ENCODE measurements around the gene GRAMD1B.

The GRAMD1B gene

GRCh38 chr11:123388640-123389039 lies 41.4 kb upstream of the GRAMD1B start:
- TF ChIP-seq CTCF (conservative IDR thresholded peaks at IDR 0.05) (no peak), ZFX (IDR thresholded peaks at IDR 0.05) (no peak)
- H3K27ac ChIP-seq = no peak overlapping the region

GRCh38 chr11:123390146-123390545 lies 39.9 kb upstream of the GRAMD1B start:
- TF ChIP-seq CTCF (conservative IDR thresholded peaks at IDR 0.05) = no peak
- no peak for TF ChIP-seq ZFX (IDR thresholded peaks at IDR 0.05)
- H3K27ac ChIP-seq = no peak overlapping the region

GRCh38 chr11:123391646-123392348 lies 38.3 kb upstream of the GRAMD1B start:
- TF ChIP-seq ZFX (IDR thresholded peaks at IDR 0.05) (no peak), CTCF (conservative IDR thresholded peaks at IDR 0.05) (no peak)
- H3K27ac ChIP-seq = no peak overlapping the region

- no peak overlapping the region for H3K27ac ChIP-seq
- TF ChIP-seq CTCF (conservative IDR thresholded peaks at IDR 0.05) = no peak
- no peak for TF ChIP-seq ZFX (IDR thresholded peaks at IDR 0.05)
Measured at GRCh38 chr11:123392431-123392830, 37.6 kb upstream of the GRAMD1B start.

GRCh38 chr11:123392844-123393243 lies 37.2 kb upstream of the GRAMD1B start:
- H3K27ac ChIP-seq = no peak overlapping the region
- TF ChIP-seq ZFX (IDR thresholded peaks at IDR 0.05) (no peak), CTCF (conservative IDR thresholded peaks at IDR 0.05) (no peak)

GRCh38 chr11:123393312-123393927 lies 36.6 kb upstream of the GRAMD1B start:
- H3K27ac ChIP-seq = no peak overlapping the region
- TF ChIP-seq CTCF (conservative IDR thresholded peaks at IDR 0.05) = no peak
- TF ChIP-seq ZFX (IDR thresholded peaks at IDR 0.05) = no peak

- TF ChIP-seq ZFX (IDR thresholded peaks at IDR 0.05) (no peak), CTCF (conservative IDR thresholded peaks at IDR 0.05) (no peak)
- no peak overlapping the region for H3K27ac ChIP-seq
Measured at GRCh38 chr11:123404676-123405075, 25.4 kb upstream of the GRAMD1B start.

Measured in C4-2B (cell line).